ENCODE data around the gene CCDC6. TPM values are rescaled to one million over a fixed set of nuclear protein-coding genes. Genes with fewer than 3 reads are reported as not detected.

The CCDC6 gene
- total RNA-seq, 1 experiment from 2014 or later, result 116 TPM

- Histone ChIP-seq H3K4me3 (ENCODE audit: low read depth, low read length) (no peak overlapping the region), H3K27me3 (replicated peaks; ENCODE audit: control insufficient read depth, insufficient read depth, low read length) (no peaks in the 10 kb centered on the region), H3K4me1 (peaks cover 40% of the 10 kb centered on the region), H3K36me3 (ENCODE audit: control insufficient read depth, insufficient read depth, low read length) (no peaks in the 10 kb centered on the region), H3K9me3 (no peaks in the 10 kb centered on the region)
- Mint-ChIP-seq H3K36me3 (ENCODE audit: insufficient read depth, unreplicated experiment) (no peaks in the 10 kb centered on the region), H3K4me3 (ENCODE audit: unreplicated experiment) (no peak overlapping the region), H3K9me3 (ENCODE audit: unreplicated experiment) (no peaks in the 10 kb centered on the region), H3K4me1 (ENCODE audit: low read depth, unreplicated experiment) (peaks cover 37% of the 10 kb centered on the region), H3K27me3 (ENCODE audit: insufficient read depth, unreplicated experiment) (no peaks in the 10 kb centered on the region), H3K27ac (ENCODE audit: unreplicated experiment) (no peak overlapping the region)
- no peak for DNase-seq
- BruUV-seq (replicated peaks), result no TSS peak
- no peak for TF ChIP-seq CTCF (IDR thresholded peaks at IDR 0.05; ENCODE audit: insufficient read depth in 1 of 2, low read depth in 1 of 2, low read length in 1 of 2, severe bottlenecking in 1 of 2, unreplicated experiment in 1 of 2)
- ChIA-PET CTCF (no interaction called here), POLR2A (no interaction called here)
- intact Hi-C loops (cut with micrococcal nuclease; ENCODE audit: unreplicated experiment), result loop anchor here (2.0 kb wide), 2 partner anchors 21 to 33 kb away; partner anchors contain the start of gene CCDC6
Observed at GRCh38 chr10:59873896-59874295, 32.5 kb downstream of the CCDC6 start.

GRCh38 chr10:59872892-59873463 is 33.4 kb downstream of the CCDC6 start:
- Histone ChIP-seq H3K4me1 (peaks cover 38% of the 10 kb centered on the region), H3K4me3 (ENCODE audit: low read depth, low read length) (no peak overlapping the region), H3K9me3 (no peaks in the 10 kb centered on the region), H3K36me3 (ENCODE audit: control insufficient read depth, insufficient read depth, low read length) (no peaks in the 10 kb centered on the region), H3K27me3 (replicated peaks; ENCODE audit: control insufficient read depth, insufficient read depth, low read length) (no peaks in the 10 kb centered on the region)
- ChIA-PET POLR2A (no interaction called here), CTCF (interaction anchor here (0.8 to 3.7 kb wide), 3 partner anchors 33 to 42 kb away, joined by 3 to 22 read pairs (median 4); partner anchors contain the start of gene CCDC6)
- H3K4me3 Mint-ChIP-seq (ENCODE audit: unreplicated experiment), result no peak overlapping the region
- no peak overlapping the region for H3K27ac Mint-ChIP-seq (ENCODE audit: unreplicated experiment)
- H3K27me3 Mint-ChIP-seq (ENCODE audit: insufficient read depth, unreplicated experiment), result no peaks in the 10 kb centered on the region
- no peaks in the 10 kb centered on the region for H3K36me3 Mint-ChIP-seq (ENCODE audit: insufficient read depth, unreplicated experiment)
- no TSS peak for BruUV-seq (replicated peaks)
- peaks cover 37% of the 10 kb centered on the region for H3K4me1 Mint-ChIP-seq (ENCODE audit: low read depth, unreplicated experiment)
- no peak for DNase-seq
- no peaks in the 10 kb centered on the region for H3K9me3 Mint-ChIP-seq (ENCODE audit: unreplicated experiment)
- no peak for TF ChIP-seq CTCF (IDR thresholded peaks at IDR 0.05; ENCODE audit: insufficient read depth in 1 of 2, low read depth in 1 of 2, low read length in 1 of 2, severe bottlenecking in 1 of 2, unreplicated experiment in 1 of 2)
- intact Hi-C loops (cut with micrococcal nuclease; ENCODE audit: unreplicated experiment), result loop anchor here (2.0 kb wide), 2 partner anchors 22 to 34 kb away; partner anchors contain the start of gene CCDC6

GRCh38 chr10:59870152-59870551 is 36.2 kb downstream of the CCDC6 start:
- H3K9me3 ChIP-seq, result no peaks in the 10 kb centered on the region

More at GRCh38 chr10:59870152-59870551, 36.2 kb downstream of the CCDC6 start:
- TF ChIP-seq CTCF (IDR thresholded peaks at IDR 0.05; ENCODE audit: insufficient read depth in 1 of 2, low read depth in 1 of 2, low read length in 1 of 2, severe bottlenecking in 1 of 2, unreplicated experiment in 1 of 2), result no peak
- H3K36me3 ChIP-seq (ENCODE audit: control insufficient read depth, insufficient read depth, low read length), result no peaks in the 10 kb centered on the region
- ChIA-PET CTCF (interaction anchor here (3.7 kb wide), 1 partner anchor 36 kb away, joined by 22 read pairs; the partner anchor contains the start of gene CCDC6), POLR2A (no interaction called here)
- intact Hi-C loops (cut with micrococcal nuclease; ENCODE audit: unreplicated experiment), result no loop called here
- no peaks in the 10 kb centered on the region for H3K27me3 ChIP-seq (replicated peaks; ENCODE audit: control insufficient read depth, insufficient read depth, low read length)
- H3K4me3 ChIP-seq (ENCODE audit: low read depth, low read length), result no peak overlapping the region
- H3K4me1 Mint-ChIP-seq (ENCODE audit: low read depth, unreplicated experiment), result peaks cover 46% of the 10 kb centered on the region
- H3K27me3 Mint-ChIP-seq (ENCODE audit: insufficient read depth, unreplicated experiment), result no peaks in the 10 kb centered on the region
- no TSS peak for BruUV-seq (replicated peaks)
- H3K4me3 Mint-ChIP-seq (ENCODE audit: unreplicated experiment), result no peak overlapping the region
- no peak for DNase-seq
- no peak overlapping the region for H3K27ac Mint-ChIP-seq (ENCODE audit: unreplicated experiment)
- peaks cover 38% of the 10 kb centered on the region for H3K4me1 ChIP-seq
- H3K36me3 Mint-ChIP-seq (ENCODE audit: insufficient read depth, unreplicated experiment), result no peaks in the 10 kb centered on the region
- H3K9me3 Mint-ChIP-seq (ENCODE audit: unreplicated experiment), result no peaks in the 10 kb centered on the region

Data from Caco-2 (cell line).